Stimulated activated CD4-positive, alpha-beta T cell treated with anti-CD3 and anti-CD28 coated beads, TNF-alpha, amount 100 ng/mL, for 24 hours (primary cell): ENCODE data around the gene FAM236C.
"Not testable (repeated sequence)": the region's sequence is repeated elsewhere in the genome, so short reads cannot be mapped to it uniquely, and the experiment has no call there.

Source experiments
- DNase-seq, 3 experiments: peaks; one replicate each; pipeline ENCODE4 v3.0.0-alpha.2; 2020; ENCODE audit warnings: low read depth in 3 of 3

The FAM236C gene

GRCh38 chrX:72912315-72912714, at the start of gene FAM236C:
FAM236C (plus strand) TSS chrX:72912615; CDS start chrX:72912715, 100 bp downstream.
- not testable (repeated sequence) for DNase-seq

DNA sequence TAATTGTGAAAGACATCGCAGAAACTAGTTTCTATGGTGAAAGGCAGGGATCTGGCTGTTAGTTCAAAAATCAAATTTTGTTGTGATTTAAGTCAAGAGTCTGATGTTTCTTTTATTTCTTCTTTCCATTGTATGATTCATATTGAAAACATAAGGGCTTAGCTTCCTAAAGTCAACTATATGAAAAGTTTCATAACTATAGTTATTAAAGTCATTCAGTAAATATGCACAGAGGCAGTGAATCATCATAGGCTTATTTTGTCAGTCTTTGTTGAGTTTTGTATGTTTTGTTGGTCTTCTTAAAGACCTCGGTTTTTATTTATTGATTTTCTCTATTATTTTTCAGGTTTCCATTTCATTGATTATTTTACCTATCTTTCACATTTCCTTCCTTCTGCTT, 29.5 kb upstream of the FAM236C start:
- DNase-seq: not testable (repeated sequence)

GRCh38 chrX:72889740-72890139, 22.7 kb upstream of the FAM236C start:
- DNase-seq: not testable (repeated sequence)

DNA sequence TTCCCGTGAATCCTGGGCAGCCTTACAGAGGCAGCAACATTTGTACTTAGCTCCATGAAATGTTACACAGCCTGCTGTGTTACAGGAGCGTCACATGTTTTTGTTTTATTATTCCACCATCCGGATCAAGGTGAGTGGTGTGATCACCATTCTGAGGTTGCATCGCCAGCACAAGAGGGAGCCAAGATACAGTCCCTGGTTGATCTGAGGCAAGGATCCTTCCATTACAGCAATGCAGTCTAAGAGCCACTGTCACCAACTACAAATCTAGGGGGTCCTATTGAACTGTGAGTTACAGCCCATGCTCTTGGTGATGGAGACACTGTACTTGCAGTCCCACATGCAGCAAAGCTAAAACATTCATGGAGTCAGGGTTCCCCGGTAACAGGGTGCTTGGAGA, 3.7 kb downstream of the FAM236C start:
- DNase-seq: not testable (repeated sequence)

GRCh38 chrX:72932283-72932682, 19.9 kb downstream of the FAM236C start:
- DNase-seq: not testable (repeated sequence)

GRCh38 chrX:72936455-72936854, 24.0 kb downstream of the FAM236C start:
- not testable (repeated sequence) for DNase-seq

DNA sequence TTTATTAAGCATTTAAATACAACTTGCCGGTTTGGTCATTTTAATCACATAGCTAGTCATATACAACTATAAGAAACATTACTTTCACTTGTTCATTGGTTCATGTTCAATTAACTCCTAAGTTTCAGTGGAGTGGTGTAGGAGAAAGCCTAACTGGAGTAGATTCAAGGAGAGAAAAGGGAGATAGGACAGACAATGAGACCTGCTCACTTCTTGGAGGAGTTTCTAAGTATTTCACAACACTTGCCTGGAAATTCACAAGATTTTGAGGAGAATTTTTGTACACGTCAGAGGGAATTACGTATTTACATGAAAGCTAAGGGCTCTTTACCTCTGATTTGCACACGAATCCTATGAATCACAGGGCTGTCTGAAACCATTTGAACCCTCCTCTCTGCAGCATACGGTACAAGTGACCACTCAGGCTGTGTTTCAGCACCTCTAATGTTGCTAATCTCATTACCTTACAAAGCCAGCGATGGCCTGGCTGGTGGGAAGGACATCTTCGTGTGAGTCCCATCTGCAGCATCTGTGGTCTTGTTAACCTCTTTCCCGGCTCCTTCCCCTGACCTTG, 24.6 kb downstream of the FAM236C start:
- not testable (repeated sequence) for DNase-seq

- not testable (repeated sequence) for DNase-seq
These were observed 25.5 kb downstream of the FAM236C start, which contains the start of gene FAM236A for GRCh38 chrX:72937906-72938305. FAM236A (plus strand) TSS chrX:72938206; CDS start chrX:72938263, 57 bp downstream.

DNA sequence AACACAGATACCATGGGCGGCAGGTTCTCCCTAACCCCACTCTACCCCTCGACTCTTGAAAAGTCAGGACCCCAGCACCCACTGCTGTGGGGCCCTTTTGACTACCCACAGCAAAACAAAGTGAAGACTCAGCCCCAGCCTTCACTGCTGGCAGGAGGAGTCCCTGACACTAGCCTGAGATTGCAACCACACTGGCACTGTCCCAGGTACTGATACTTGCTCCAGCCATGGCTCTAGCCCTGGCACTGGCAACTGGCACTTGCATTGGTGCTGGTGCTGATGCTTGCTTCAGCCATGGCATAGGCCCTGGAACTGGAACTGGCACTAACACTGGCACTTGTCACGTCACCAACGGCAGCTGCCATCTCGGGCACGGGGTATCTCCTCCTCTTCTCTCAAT, 29.9 kb downstream of the FAM236C start:
- DNase-seq: not testable (repeated sequence)

DNA sequence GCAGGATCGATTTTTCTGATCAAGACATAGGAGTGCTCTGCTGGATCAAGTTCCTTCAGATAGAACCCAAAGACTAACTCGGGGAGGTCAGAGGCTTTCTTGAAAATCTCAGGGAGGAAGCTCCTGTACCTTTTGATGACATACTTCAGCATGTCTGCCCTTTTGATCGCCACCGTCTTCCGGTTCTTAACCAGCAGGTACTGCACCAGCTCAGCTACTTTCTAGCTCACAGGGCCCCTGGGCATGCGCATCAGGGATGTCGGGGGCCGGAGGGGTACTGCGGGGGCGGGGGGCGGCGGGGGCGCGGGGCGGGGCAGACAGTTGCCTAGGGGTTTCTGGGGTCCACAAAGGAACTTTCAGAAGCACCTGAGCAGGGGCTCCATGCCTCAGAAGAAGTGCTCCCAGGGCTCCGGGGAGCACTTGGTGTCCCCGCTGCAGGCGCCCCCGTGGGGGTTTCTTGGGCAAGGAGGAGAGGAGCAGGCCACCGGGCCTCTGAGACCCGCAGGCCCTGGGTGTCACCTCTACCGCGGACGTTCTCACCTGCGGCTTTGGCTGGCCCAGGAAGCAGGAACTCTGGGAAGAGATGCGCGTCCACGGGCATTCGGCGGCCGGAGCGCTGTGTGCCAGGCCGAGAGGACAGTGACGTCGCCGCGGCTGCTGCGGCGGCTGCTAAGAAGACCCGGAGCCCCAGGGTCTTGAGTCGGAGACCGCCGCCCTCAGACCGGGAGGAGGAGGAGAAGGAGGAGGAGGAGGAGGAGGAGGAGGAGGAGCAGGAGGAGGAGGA, 30.8 kb downstream of the FAM236C start:
- DNase-seq: not testable (repeated sequence)

DNA sequence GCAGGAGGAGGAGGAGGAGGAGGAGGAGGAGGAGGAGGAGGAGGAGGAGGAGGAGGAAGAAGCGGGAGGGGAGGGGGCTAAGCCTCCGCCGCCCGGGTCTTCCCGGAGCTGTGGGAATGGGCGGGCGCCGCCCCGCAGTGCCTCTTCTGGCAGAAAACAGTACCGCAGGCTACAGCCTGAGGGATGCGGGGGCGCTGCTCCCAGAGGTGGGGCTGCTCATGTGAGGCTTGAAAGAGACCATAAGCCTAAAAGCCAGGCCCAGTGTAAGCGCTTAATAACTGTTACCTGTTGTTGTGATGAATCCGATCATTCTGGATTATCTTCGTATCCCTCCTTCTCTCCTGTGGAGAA, 31.4 kb downstream of the FAM236C start, which contains the start of gene DMRTC1:
TSS of gene DMRTC1 (minus strand) at position 19 of the 351 bp plus-strand sequence. CDS start 68,143 bp downstream, outside the sequence.
- not testable (repeated sequence) for DNase-seq

DNA sequence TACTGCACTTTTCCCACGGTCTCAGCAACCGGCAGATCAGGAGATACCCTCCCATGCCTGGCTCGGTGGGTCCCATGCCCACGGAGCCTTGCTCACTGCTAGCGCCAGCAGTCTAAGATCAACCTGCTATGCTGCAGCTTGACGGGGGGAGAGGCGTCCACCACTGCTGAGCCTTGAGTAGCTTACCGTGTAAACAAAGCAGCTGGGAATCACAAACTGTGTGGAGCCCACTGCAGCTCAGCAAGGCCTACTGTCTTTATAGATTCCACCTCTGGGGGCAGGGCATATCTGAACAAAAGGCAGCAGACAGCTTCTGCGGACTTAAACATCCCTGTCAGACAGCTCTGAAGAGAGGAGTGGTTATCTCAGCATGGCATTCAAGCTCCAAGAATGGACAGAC, 47.6 kb downstream of the FAM236C start:
- not testable (repeated sequence) for DNase-seq
